GM21367 (cell line): Measurements from ENCODE around the gene HERPUD1.
A peak's percentile ranks its signal among the peaks of the same experiment; 100 is the strongest.
"Not testable (repeated sequence)": the region's sequence is repeated elsewhere in the genome, so short reads cannot be mapped to it uniquely, and the experiment has no call there.

Experiments
- ATAC-seq: cut with Tn5 transposase; IDR thresholded peaks from one replicate; pipeline ENCODE4 v1.9.1; 2021; ENCODE audit not compliant: unreplicated experiment

The HERPUD1 gene

GRCh38 chr16:56931892-56932720 lies at the start of gene HERPUD1:
HERPUD1 (plus strand) TSS chr16:56932142; CDS start chr16:56932245, 103 bp downstream.
- peak; percentile 79 for ATAC-seq

DNA sequence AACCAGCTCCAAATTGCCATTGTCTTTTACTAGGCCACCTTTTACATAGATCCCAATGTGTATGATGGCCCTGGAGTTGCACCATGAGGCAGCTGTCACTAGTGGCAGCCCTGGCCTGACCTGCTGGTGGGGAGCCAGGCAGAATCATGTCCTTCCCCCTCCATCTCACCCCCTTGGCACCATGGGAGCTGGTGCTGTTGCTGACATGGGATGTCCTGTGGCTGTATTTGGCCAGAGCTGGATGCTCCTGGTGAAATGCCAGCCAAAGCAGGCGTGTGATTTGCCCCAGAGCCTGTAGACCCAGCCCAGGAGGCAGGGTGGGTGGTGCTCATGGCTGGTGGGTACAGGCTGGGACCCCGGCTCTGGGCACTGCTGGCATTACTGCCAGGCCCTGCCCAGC lies 48.4 kb upstream of the HERPUD1 start:
- ATAC-seq: no peak

DNA sequence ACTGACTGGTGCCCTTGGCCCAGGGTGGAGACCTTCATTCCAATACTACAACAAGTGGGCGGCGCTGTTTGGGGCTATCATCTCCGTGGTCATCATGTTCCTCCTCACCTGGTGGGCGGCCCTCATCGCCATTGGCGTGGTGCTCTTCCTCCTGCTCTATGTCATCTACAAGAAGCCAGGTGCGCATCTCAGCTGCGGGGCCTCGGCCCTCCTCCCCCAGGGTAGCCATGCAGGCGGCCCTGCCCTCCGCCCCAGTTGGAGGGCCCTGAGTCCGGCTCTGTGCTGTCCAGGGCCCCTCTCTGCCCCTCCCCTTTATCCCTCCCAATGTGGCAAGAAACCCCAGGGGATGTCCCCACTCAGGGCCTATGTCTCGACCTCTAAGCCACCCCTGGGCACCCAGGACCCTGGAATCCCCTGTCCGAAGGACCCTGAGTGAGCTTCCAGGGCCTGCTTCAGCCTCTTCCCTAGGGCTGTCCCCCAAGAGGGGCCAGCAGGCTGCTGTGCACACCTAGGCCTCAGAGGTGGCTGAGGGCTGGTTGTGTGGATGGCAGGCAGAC lies 47.8 kb upstream of the HERPUD1 start:
- ATAC-seq: no peak

GRCh38 chr16:56884929-56885328 lies 47.0 kb upstream of the HERPUD1 start:
- not testable (repeated sequence) for ATAC-seq

DNA sequence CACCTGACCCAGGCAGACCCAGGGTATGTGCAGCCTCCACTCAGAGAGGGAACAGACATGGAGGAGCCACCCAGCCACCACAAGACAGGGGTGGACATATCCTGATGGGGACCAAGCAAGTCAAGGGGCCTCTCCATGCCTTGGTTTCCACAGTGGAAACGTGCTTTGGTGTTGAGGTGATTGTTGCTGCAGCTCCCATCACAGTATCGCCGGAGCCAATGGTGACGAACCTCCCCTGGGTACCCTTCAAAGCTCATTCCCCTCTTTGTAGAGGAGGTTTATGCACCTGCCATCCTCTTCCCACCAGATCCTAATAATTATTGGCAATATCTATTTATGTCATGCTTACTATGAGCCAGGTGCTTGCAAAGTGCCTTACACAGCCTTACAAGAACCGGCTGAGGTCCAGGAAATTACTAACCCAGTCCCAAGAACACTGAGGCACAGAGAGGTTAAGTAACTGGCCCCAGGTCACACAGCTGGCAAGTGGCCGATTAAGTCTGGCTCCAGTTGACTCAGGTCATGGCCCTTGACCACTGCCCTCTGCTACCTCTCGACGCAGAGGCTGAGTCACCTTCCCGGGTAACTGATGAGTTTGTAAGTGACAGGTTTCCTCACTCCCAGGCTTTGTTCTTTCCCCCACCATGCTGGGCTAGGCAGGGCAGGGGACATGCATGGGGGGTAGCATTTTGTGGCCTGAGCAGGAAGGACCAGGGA lies 46.3 kb upstream of the HERPUD1 start:
- no peak for ATAC-seq

GRCh38 chr16:56886296-56886695 lies 45.6 kb upstream of the HERPUD1 start:
- no peak for ATAC-seq

DNA sequence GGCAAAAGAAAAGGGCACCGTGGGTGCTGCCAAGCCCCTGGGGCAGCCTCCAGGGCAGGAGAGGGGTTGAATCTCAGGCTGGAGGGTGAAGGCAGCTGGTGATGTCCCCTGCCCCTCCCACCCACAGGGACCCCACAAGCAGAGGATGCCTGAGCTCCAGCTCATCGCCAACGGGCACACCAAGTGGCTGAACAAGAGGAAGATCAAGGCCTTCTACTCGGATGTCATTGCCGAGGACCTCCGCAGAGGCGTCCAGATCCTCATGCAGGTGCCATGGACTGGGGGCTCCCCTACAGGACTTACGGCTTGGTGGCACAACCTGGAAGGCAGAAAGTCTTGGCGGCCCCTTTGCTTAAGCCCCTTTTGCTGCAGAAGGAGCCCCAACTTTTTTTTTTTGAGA lies 45.1 kb upstream of the HERPUD1 start:
- no peak for ATAC-seq

- peak; percentile 55 for ATAC-seq
These were observed 43.1 kb upstream of the HERPUD1 start for GRCh38 chr16:56888806-56889205.

DNA sequence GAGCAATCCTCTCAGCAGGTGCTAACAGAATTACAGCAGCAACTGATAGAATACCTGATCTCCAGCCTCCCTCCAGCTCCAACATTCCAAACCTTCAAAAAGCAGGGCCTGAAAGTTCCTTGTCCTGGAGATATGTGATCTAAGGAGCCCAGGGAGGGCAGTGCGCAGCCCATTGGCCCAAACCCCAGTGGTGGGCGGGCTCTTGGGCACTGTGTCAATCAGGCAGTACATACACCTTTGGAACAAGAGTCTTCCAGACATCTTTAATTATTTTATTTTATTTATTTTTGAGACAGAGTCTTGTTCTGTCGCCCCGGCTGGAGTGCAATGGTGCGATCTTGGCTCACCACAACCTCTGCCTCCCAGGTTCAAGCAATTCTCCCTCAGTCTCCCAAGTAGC lies 42.7 kb upstream of the HERPUD1 start:
- no peak for ATAC-seq

- ATAC-seq: no peak
These were observed 40.3 kb upstream of the HERPUD1 start for GRCh38 chr16:56891685-56892084.

GRCh38 chr16:56892705-56893104 lies 39.2 kb upstream of the HERPUD1 start:
- ATAC-seq: no peak

DNA sequence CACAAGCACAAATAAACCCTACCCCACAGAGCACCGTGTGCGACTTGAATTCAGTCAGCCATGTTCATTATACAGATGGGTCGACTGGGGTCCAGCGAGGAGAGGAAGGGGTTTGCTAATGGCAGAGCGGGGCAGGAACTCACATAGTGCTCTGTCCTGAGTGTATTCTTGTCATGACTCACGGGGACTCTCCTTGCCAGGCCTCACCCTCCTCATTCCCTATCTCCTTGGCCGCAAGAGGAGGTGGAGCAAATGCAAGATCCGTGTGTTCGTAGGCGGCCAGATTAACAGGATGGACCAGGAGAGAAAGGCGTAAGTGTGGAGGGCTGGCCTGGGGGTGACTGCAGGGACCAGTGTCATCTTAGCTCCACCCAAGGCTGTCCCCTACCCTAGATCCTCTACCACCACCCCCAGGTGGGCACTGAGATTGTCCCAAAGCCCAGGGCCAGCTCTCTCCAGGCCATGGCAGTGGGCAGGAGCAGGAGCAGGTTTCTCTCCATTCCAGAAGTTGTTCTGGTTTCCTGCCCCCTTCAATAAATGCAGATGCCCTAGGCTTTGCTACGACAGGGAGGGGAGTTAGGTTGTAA lies 37.5 kb upstream of the HERPUD1 start:
- ATAC-seq: no peak

DNA sequence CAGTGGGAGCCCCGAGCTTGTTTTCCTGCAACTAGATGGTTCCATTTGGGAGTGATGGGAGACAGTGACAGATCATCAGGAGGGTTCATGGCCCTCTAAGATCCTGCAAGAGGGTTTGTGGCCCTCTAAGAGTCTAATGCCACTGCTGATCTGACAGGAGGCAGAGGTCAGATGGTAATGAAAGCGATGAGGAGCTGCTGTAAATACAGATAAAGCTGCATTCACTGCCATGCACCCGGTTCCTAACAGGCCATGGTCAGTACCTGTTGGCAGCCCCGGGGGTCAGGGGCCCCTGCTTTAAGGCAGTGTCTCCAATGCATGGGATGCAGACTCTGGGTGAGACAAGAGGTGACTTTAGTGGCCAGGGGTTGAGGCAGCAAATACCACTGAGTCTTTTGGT lies 36.1 kb upstream of the HERPUD1 start:
- ATAC-seq: no peak

DNA sequence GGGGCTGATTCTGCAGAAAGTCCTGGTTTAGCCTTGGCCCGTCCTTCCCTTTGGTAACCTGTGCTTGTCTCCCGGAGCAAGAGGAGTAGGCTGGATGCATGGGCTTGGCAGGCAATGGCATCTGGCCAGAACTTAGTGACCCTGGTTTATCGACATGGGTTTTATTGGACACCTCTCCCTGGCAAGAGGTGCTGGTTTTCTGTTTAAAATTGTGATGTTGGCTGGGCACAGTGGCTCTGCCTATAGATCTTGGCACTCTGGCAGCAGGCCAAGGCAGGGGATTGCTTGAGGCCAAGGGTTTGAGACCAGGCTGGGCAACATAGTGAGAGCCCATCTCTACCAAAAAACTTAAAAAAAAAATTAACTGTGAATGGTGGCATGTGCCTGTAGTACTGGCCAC lies 35.7 kb upstream of the HERPUD1 start:
- no peak for ATAC-seq

DNA sequence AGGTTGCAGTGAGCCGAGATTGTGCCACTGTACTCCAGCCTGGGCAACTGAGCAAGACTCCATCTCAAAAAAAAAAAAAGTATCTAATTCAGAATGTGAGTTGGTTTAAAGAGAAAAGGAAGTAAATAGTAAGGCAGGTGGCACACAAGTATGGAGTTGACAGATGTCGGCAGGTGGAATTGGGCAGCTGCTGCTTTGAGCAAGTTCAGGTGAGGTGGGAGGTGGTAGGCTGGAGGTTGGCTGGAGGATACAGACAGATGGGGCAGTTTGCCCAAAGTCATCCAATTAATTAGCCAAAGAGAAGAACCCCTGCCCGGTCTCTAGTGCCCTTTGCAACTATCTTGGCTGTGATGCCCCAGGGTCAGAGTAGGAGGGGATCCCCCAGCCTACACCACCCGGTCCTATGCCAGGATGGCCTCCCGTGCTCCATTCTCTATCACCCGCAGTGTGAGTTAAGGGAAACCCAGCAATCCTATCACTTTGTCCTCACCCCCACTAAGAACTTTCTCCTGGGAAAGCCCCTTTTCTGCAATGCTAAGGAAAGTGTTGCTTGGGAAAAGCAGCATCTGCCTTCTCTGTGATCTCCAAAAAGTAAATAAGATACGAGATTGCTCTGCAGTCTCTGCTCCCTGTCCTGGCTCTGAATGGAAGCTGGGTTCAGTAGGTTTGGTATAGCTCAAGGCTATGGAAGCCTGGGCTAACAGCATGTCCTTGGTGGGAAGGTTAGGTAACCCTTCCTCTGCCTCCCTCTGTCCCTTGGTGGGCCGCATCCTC lies 34.7 kb upstream of the HERPUD1 start:
- ATAC-seq: no peak

- no peak for ATAC-seq
These were observed 33.1 kb upstream of the HERPUD1 start for GRCh38 chr16:56898847-56899246.

DNA sequence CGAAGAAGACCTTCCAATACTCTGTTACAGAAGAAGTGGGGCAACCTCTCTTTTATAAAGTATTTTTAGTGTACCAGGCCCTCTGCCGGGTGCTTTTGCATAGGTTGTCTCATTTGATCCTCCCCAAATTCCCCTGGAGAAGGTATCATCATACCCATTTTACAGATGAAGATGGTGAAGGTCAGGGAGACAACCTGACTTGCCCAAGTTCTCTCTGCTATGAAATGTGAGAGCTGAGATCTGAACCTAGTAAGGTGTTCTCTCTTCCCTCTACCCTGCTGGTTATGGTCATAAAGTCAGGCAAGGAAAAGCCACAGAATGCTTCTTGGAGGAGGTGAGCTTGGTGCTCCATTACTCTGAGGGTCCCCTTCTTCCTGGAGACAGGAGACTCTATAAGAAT lies 28.1 kb upstream of the HERPUD1 start:
- no peak for ATAC-seq

DNA sequence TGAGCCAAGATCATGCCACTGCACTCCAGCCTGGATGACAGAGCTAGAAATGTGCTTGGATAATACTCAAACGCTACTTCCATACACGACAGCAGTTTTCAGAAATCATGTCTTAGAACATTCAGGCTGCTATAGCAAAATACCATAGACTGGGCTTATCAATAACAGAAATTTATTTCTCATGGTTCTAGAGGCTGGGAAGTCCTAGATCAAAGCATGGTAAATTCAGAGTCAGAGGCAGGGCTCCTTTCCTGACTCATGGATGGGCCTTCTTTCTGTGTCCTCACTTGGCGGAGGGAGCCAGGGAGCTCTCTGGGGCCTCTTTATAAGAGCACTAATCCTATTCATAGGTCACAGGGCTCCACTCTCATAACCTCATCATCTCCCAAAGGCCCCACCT lies 24.5 kb upstream of the HERPUD1 start:
- ATAC-seq: no peak

- ATAC-seq: no peak
These were observed 22.4 kb upstream of the HERPUD1 start for GRCh38 chr16:56909527-56909979.

GRCh38 chr16:56910112-56910511 lies 21.8 kb upstream of the HERPUD1 start:
- ATAC-seq: no peak
